ENCODE results near the gene C17orf107. TPM values are rescaled to one million over a fixed set of nuclear protein-coding genes. Genes with fewer than 3 reads are reported as not detected.

The C17orf107 gene
- total RNA-seq, 1 donor from 2014 or later: 1.3 TPM

GRCh38 chr17:4950075-4950745 is 50.9 kb downstream of the C17orf107 start:
- ATAC-seq: peak; percentile 20

GRCh38 chr17:4950746-4951204 is 51.4 kb downstream of the C17orf107 start, which contains the start of gene ENO3:
Gene ENO3 (plus strand): TSS chr17:4951119. CDS start chr17:4951830, 711 bp downstream.
- ATAC-seq: no peak

- ATAC-seq: no peak
Observed at GRCh38 chr17:4951486-4951885, 52.1 kb downstream of the C17orf107 start.

Other genes starting within 250 kb of the C17orf107 start
- 24.6 TPM for gene PELP1, start 195.4 kb upstream of the C17orf107 start, total RNA-seq
- gene ARRB2, start 188.9 kb upstream of the C17orf107 start, total RNA-seq: 13.7 TPM
- 15.6 TPM for gene MED11, start 168.1 kb upstream of the C17orf107 start, total RNA-seq
- gene ZMYND15, start 159.7 kb upstream of the C17orf107 start, total RNA-seq: 0.36 TPM
- 15.7 TPM for gene CXCL16, start 159.6 kb upstream of the C17orf107 start, total RNA-seq
- not detected for gene TM4SF5, start 127.7 kb upstream of the C17orf107 start, total RNA-seq
- gene VMO1, start 113.2 kb upstream of the C17orf107 start, total RNA-seq: 2.3 TPM
- gene GLTPD2, start 110.6 kb upstream of the C17orf107 start, total RNA-seq: not detected
- 131 TPM for gene PSMB6, start 103.4 kb upstream of the C17orf107 start, total RNA-seq
- gene PLD2, start 92.4 kb upstream of the C17orf107 start, total RNA-seq: 117 TPM
- gene MINK1, start 66.2 kb upstream of the C17orf107 start, total RNA-seq: 124 TPM
- gene CHRNE, start 3.6 kb downstream of the C17orf107 start, total RNA-seq: 0.32 TPM
- gene GP1BA, start 32.7 kb downstream of the C17orf107 start, total RNA-seq: not detected
- 42.4 TPM for gene SLC25A11, start 40.5 kb downstream of the C17orf107 start, total RNA-seq
- 79.2 TPM for gene RNF167, start 40.7 kb downstream of the C17orf107 start, total RNA-seq
- gene PFN1, start 49.0 kb downstream of the C17orf107 start, total RNA-seq: 455 TPM
- gene ENO3, start 51.6 kb downstream of the C17orf107 start, total RNA-seq: 1.5 TPM
- 65.7 TPM for gene SPAG7, start 68.3 kb downstream of the C17orf107 start, total RNA-seq
- gene CAMTA2, start 88.1 kb downstream of the C17orf107 start, total RNA-seq: 23.8 TPM
- not detected for gene INCA1, start 98.0 kb downstream of the C17orf107 start, total RNA-seq
- 95.4 TPM for gene KIF1C, start 98.4 kb downstream of the C17orf107 start, total RNA-seq
- 0.68 TPM for gene SLC52A1, start 135.9 kb downstream of the C17orf107 start, total RNA-seq
- 1.8 TPM for gene ZFP3, start 178.9 kb downstream of the C17orf107 start, total RNA-seq
- gene ZNF232, start 212.3 kb downstream of the C17orf107 start, total RNA-seq: 3.1 TPM
- not detected for gene USP6, start 216.5 kb downstream of the C17orf107 start, total RNA-seq